Neural progenitor cell (in vitro differentiated cells): Measurements from ENCODE around the gene ME2.

Experiments used
- EZH2 ChIP-seq: fragments of 200-600 bp; sonication (generic); IDR thresholded peaks from 2 replicates; pipeline ENCODE4 v1.6.1; 2017; ENCODE audit warnings: antibody characterized with exemption, mild to moderate bottlenecking, moderate library complexity
- EZH2phosphoT487 ChIP-seq: fragments of 200-600 bp; sonication (generic); IDR thresholded peaks from 2 replicates; pipeline ENCODE4 v1.6.1; 2017; ENCODE audit warnings: antibody characterized with exemption
- TF ChIP-seq, protein P1 (sequence below): fragments of 200-600 bp; sonication (generic); IDR thresholded peaks from 2 replicates; pipeline ENCODE4 v1.5.1; 2017; ENCODE audit warnings: antibody characterized with exemption, mild to moderate bottlenecking

DNA sequence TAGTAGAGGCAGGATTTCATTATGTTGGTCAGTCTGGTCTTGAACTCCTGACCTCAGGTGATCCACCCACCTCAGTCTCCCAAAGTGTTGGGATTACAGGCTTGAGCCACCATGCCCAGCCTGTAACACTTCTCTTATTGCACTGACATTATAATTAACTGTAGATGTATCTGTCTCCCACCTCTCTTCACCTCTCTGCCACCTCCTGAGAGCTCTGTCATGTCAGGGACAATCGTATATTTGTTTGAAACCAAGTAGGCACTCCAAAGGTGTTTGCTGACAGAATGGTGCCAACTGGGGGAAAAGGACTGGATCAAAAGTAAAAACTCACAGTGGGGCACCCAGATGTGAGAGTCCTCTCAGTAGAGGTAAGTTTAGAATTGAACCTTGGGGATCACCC is 17.3 kb upstream of the ME2 start:
- TF ChIP-seq, protein P1, sequence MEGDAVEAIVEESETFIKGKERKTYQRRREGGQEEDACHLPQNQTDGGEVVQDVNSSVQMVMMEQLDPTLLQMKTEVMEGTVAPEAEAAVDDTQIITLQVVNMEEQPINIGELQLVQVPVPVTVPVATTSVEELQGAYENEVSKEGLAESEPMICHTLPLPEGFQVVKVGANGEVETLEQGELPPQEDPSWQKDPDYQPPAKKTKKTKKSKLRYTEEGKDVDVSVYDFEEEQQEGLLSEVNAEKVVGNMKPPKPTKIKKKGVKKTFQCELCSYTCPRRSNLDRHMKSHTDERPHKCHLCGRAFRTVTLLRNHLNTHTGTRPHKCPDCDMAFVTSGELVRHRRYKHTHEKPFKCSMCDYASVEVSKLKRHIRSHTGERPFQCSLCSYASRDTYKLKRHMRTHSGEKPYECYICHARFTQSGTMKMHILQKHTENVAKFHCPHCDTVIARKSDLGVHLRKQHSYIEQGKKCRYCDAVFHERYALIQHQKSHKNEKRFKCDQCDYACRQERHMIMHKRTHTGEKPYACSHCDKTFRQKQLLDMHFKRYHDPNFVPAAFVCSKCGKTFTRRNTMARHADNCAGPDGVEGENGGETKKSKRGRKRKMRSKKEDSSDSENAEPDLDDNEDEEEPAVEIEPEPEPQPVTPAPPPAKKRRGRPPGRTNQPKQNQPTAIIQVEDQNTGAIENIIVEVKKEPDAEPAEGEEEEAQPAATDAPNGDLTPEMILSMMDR = no peak
- TF ChIP-seq EZH2phosphoT487 (no peak), EZH2 (no peak)
